ENCODE results near the gene TRAF4.
A peak's percentile ranks its signal among the peaks of the same experiment; 100 is the strongest.

Gene TRAF4

DNA sequence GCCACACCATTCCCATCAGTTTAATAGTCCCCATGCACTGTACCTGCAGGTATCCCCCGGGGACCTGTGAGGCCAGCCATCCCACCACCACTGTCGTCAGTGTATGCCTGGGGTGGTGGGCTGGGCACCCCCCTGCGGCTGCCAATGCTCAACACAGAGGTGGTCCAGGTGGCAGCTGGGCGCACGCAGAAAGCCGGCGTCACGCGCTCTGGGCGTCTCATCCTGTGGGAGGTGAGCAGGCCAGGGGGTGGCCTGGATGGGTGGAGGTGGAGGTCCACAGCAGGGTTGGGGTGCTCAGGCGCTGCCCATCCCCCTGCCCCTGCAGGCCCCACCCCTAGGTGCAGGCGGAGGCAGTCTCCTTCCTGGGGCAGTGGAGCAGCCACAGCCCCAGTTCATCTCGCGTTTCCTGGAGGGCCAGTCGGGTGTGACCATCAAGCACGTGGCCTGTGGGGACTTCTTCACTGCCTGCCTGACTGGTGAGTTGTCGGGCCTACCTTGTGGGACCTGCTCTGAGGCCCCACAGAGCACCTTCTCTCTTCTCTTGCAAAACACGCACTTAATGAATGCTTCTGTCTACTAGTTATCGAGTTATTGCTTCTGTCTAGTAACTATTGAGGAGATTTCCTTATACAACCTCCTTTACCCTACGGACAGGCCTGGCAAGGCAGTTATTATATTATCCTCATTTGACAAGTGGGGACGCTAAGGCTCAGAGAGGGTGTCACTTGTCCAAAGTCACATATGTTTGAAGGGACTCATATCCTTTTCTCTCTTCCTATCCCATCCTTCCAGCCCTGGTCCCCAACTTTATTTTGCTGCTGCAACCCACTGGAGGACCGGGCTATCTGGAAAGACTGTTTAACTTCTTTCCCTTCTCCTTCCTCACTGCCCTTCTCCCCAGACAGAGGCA is 5.8 kb upstream of the TRAF4 start:
- Histone ChIP-seq H3K9me3 (ENCODE audit: control insufficient read depth, low read depth, low read length) (no peaks in the 10 kb centered on the region), H3K36me3 (ENCODE audit: control insufficient read depth, low read depth, low read length) (peaks cover 4% of the 10 kb centered on the region), H3K9ac (ENCODE audit: low read length) (no peak overlapping the region), H3K4me1 (ENCODE audit: control insufficient read depth, low read depth, low read length) (no peaks in the 10 kb centered on the region), H3K4me3 (ENCODE audit: low read length) (no peak overlapping the region), H3K27me3 (ENCODE audit: control insufficient read depth, insufficient read depth, low read length) (no peaks in the 10 kb centered on the region), H3K27ac (ENCODE audit: low read length) (no peak overlapping the region)

- Histone ChIP-seq H3K27ac (ENCODE audit: low read length) (no peak overlapping the region), H3K36me3 (ENCODE audit: control insufficient read depth, low read depth, low read length) (peaks cover 4% of the 10 kb centered on the region), H3K27me3 (ENCODE audit: control insufficient read depth, insufficient read depth, low read length) (no peaks in the 10 kb centered on the region), H3K9me3 (ENCODE audit: control insufficient read depth, low read depth, low read length) (no peaks in the 10 kb centered on the region), H3K9ac (ENCODE audit: low read length) (no peak overlapping the region), H3K4me3 (ENCODE audit: low read length) (no peak overlapping the region), H3K4me1 (ENCODE audit: control insufficient read depth, low read depth, low read length) (no peaks in the 10 kb centered on the region)
Measured at GRCh38 chr17:28738680-28739384, 5.0 kb upstream of the TRAF4 start.

GRCh38 chr17:28740406-28741357 is 3.1 kb upstream of the TRAF4 start:
- H3K27ac ChIP-seq (ENCODE audit: low read length), result no peak overlapping the region
- H3K36me3 ChIP-seq (ENCODE audit: control insufficient read depth, low read depth, low read length), result peaks cover 4% of the 10 kb centered on the region
- H3K4me1 ChIP-seq (ENCODE audit: control insufficient read depth, low read depth, low read length), result peaks cover 3% of the 10 kb centered on the region
- no peak overlapping the region for H3K4me3 ChIP-seq (ENCODE audit: low read length)
- no peak overlapping the region for H3K9ac ChIP-seq (ENCODE audit: low read length)
- no peaks in the 10 kb centered on the region for H3K9me3 ChIP-seq (ENCODE audit: control insufficient read depth, low read depth, low read length)
- H3K27me3 ChIP-seq (ENCODE audit: control insufficient read depth, insufficient read depth, low read length), result no peaks in the 10 kb centered on the region

DNA sequence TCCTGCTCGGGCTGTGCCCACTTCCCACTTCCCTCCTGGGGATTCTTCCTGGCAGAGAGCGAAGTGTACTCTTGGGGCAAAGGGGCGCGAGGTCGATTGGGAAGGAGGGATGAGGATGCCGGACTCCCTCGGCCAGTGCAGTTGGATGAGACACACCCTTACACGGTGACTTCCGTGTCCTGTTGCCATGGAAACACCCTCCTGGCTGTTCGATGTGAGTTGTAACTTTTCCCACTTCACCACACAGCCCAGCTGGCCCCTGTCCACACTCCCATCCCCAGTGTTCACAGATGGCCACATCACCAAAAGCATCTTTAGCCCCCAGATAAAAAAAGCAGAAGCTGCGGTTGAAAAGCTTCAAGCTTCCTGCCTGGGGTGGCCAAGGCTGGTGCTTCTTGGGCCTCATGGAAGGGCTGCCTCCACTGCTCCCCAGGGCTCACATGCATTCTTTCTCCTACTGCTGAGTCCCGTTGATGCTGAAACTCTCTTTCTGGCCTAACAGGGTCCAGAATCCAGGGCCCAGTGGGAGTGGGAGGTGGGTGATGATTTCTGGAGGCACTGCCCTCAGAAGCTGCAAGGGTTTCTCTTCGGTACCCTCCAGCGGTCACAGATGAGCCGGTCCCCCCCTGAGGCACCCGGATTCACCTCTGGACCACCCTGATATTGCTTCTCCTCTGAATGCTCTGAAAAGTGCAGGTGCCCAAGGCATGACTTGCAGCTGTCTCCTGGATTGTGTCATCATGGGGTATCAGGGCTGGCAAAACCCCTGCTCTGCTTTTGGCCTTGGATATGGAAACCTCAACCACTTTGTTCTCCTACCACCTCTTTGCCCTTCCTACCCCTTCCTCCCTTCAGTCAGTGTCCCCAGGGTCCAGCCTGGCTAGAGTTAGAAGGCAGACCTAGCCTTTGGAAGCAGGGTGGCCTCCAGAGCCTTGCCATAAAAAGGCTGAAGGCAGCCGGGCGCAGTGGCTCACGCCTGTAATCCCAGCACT is 2.2 kb upstream of the TRAF4 start:
- Histone ChIP-seq H3K4me1 (ENCODE audit: control insufficient read depth, low read depth, low read length) (peaks cover 12% of the 10 kb centered on the region), H3K36me3 (ENCODE audit: control insufficient read depth, low read depth, low read length) (peaks cover 8% of the 10 kb centered on the region), H3K9me3 (ENCODE audit: control insufficient read depth, low read depth, low read length) (no peaks in the 10 kb centered on the region), H3K27me3 (ENCODE audit: control insufficient read depth, insufficient read depth, low read length) (no peaks in the 10 kb centered on the region), H3K27ac (ENCODE audit: low read length) (no peak overlapping the region), H3K4me3 (ENCODE audit: low read length) (no peak overlapping the region), H3K9ac (ENCODE audit: low read length) (no peak overlapping the region)

DNA sequence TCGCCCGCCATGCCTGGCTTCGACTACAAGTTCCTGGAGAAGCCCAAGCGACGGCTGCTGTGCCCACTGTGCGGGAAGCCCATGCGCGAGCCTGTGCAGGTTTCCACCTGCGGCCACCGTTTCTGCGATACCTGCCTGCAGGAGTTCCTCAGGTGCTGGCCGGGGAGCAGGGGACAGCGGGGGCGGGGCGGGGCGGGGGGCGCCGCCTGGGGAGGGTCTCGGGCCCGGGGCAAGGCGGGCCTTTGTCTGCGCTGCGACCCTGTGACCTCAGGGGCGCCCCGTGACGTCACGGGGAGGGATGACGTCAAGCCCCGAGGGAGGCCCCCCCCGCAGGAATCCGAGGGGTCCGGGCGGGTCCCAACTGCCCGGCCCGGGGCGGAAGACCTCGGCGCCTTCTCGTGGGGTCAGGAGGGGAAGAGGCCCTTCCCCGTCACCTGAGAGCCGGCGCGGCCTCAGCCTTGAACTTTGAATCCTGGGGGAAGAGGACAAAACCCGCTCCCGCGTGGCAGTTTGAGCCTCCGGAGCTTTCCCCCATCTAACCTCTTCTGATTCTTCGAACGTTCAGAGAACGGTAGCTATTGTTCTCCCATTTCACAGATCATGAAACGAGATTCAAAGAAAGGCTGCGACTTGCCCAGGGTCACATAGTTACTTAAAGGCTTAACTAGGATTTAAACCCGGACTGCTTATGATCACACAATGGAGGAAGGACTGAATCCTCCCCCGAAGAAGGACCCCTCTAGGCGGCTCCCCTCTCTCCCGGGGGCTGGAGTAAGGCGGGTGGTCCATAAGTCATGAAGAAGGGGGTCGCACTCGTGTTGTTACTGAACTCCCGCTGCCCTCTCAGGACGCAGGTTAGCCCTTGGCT is 527 bp downstream of the TRAF4 start:
- Histone ChIP-seq H3K9me3 (ENCODE audit: control insufficient read depth, low read depth, low read length) (no peaks in the 10 kb centered on the region), H3K36me3 (ENCODE audit: control insufficient read depth, low read depth, low read length) (peaks cover 29% of the 10 kb centered on the region), H3K9ac (ENCODE audit: low read length) (peak overlapping the region; percentile 99), H3K27me3 (ENCODE audit: control insufficient read depth, insufficient read depth, low read length) (no peaks in the 10 kb centered on the region), H3K4me1 (ENCODE audit: control insufficient read depth, low read depth, low read length) (peaks cover 20% of the 10 kb centered on the region), H3K4me3 (ENCODE audit: low read length) (peak overlapping the region; percentile 99), H3K27ac (ENCODE audit: low read length) (peak overlapping the region; percentile 99)

DNA sequence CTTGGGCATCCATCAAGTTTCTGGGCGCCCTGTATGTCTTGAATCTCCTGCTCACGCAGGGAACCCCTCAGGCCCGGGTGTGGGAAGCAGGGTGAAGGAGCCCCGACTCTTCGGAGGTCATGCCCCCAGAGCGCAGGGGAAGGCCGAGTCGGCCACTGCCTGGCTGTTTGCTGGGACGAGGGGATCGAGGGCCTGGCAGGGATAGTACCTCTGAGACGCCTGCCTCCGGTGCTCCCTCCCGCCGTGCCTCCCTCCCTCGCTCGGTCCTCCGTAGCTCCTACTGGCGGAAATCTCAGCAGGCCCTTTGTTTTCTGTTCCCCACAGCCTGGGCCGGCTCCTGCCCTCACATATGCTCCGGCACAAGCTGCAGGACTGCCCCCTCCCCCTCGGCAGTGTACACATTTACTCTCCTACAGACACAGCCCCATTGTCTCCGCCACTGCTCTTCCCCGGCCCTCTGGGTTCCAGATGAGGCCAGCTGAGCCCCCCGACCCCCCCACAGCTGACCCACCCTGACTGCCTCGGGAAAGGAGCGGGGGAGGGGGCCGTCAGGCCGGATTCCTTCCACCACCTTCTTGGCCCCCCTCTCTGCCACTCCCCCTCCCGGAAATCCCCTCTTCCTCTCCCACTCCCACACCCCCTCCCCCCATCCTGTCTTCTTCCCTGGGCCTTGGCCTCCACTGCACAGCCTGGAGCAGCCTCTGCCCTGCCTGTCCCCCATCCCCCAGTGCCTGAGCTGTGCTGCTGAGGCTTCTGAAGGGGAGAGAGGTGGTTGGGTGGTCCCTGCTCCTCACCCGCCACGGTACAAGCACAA is 1.4 kb downstream of the TRAF4 start:
- peak overlapping the region; percentile 99 for H3K9ac ChIP-seq (ENCODE audit: low read length)
- peaks cover 35% of the 10 kb centered on the region for H3K36me3 ChIP-seq (ENCODE audit: control insufficient read depth, low read depth, low read length)
- H3K27ac ChIP-seq (ENCODE audit: low read length), result peak overlapping the region; percentile 99
- H3K27me3 ChIP-seq (ENCODE audit: control insufficient read depth, insufficient read depth, low read length), result no peaks in the 10 kb centered on the region
- peaks cover 21% of the 10 kb centered on the region for H3K4me1 ChIP-seq (ENCODE audit: control insufficient read depth, low read depth, low read length)
- H3K9me3 ChIP-seq (ENCODE audit: control insufficient read depth, low read depth, low read length), result no peaks in the 10 kb centered on the region
- peak overlapping the region; percentile 99 for H3K4me3 ChIP-seq (ENCODE audit: low read length)

GRCh38 chr17:28745786-28746411 is 2.1 kb downstream of the TRAF4 start:
- Histone ChIP-seq H3K4me3 (ENCODE audit: low read length) (peak overlapping the region; percentile 99), H3K27ac (ENCODE audit: low read length) (peak overlapping the region; percentile 99), H3K27me3 (ENCODE audit: control insufficient read depth, insufficient read depth, low read length) (no peaks in the 10 kb centered on the region), H3K9ac (ENCODE audit: low read length) (peak overlapping the region; percentile 99), H3K4me1 (ENCODE audit: control insufficient read depth, low read depth, low read length) (peaks cover 25% of the 10 kb centered on the region), H3K36me3 (ENCODE audit: control insufficient read depth, low read depth, low read length) (peaks cover 42% of the 10 kb centered on the region), H3K9me3 (ENCODE audit: control insufficient read depth, low read depth, low read length) (no peaks in the 10 kb centered on the region)

GRCh38 chr17:28746611-28747050 is 2.8 kb downstream of the TRAF4 start:
- Histone ChIP-seq H3K36me3 (ENCODE audit: control insufficient read depth, low read depth, low read length) (peaks cover 46% of the 10 kb centered on the region), H3K27me3 (ENCODE audit: control insufficient read depth, insufficient read depth, low read length) (no peaks in the 10 kb centered on the region), H3K9ac (ENCODE audit: low read length) (peak overlapping the region; percentile 99), H3K4me1 (ENCODE audit: control insufficient read depth, low read depth, low read length) (peaks cover 25% of the 10 kb centered on the region), H3K27ac (ENCODE audit: low read length) (peak overlapping the region; percentile 99), H3K4me3 (ENCODE audit: low read length) (peak overlapping the region; percentile 99), H3K9me3 (ENCODE audit: control insufficient read depth, low read depth, low read length) (no peaks in the 10 kb centered on the region)

GRCh38 chr17:28747051-28747691 is 3.4 kb downstream of the TRAF4 start:
- no peaks in the 10 kb centered on the region for H3K27me3 ChIP-seq (ENCODE audit: control insufficient read depth, insufficient read depth, low read length)
- H3K9ac ChIP-seq (ENCODE audit: low read length), result no peak overlapping the region
- no peaks in the 10 kb centered on the region for H3K9me3 ChIP-seq (ENCODE audit: control insufficient read depth, low read depth, low read length)
- peaks cover 49% of the 10 kb centered on the region for H3K36me3 ChIP-seq (ENCODE audit: control insufficient read depth, low read depth, low read length)
- peak overlapping the region; percentile 7 for H3K4me3 ChIP-seq (ENCODE audit: low read length)
- peaks cover 25% of the 10 kb centered on the region for H3K4me1 ChIP-seq (ENCODE audit: control insufficient read depth, low read depth, low read length)
- H3K27ac ChIP-seq (ENCODE audit: low read length), result peak overlapping the region; percentile 99
